IMR-90 (cell line): Measurements from ENCODE around the gene ACVR2B. TPM values are rescaled to one million over a fixed set of nuclear protein-coding genes. Genes with fewer than 3 reads are reported as not detected.

Source experiments
- ATAC-seq: fragments of 200-7000 bp; cut with Tn5 transposase; 2 replicates; pipeline ENCODE4 v1.9.1; 2020; ENCODE audit warnings: low read depth, mild to moderate bottlenecking, moderate library complexity
- BruUV-seq: library from RNA; stranded (reverse); fragments of 400-500 nt; replicated peaks from 2 replicates; lab custom pipeline; 2021; lab: Mats Ljungman, UMichigan
- CTCF ChIA-PET: fragments of 300-600 bp; formaldehyde crosslinking; extraction: SDS; loops from one replicate; lab custom pipeline; 2021; ENCODE audit warnings: antibody characterized with exemption; lab: Yijun Ruan, JAX
- POLR2A ChIA-PET: fragments of 300-600 bp; sonication (Branson Sonifier 250); formaldehyde crosslinking; loops from one replicate; lab custom pipeline; 2022; ENCODE audit warnings: antibody characterized with exemption; ENCODE audit not compliant: unreplicated experiment; lab: Charles Lee
- DNase-seq: peaks from one replicate; pipeline ENCODE4 v3.0.0; 2013
- H2AFZ ChIP-seq: replicated peaks from 2 replicates; pipeline ENCODE3; 2013; ENCODE audit warnings: low read length, mild to moderate bottlenecking; ENCODE audit not compliant: poor library complexity
- H2AK5ac ChIP-seq: 2 replicates; pipeline ENCODE4 v1.6.1; 2013; ENCODE audit warnings: low read depth, low read length, inconsistent platforms
- H2AK9ac ChIP-seq: replicated peaks from 2 replicates; pipeline ENCODE3; 2013; ENCODE audit warnings: mild to moderate bottlenecking, low read depth, low read length, moderate library complexity; ENCODE audit not compliant: poor library complexity
- H2BK120ac ChIP-seq: 2 replicates; pipeline ENCODE4 v1.6.1; 2013; ENCODE audit warnings: low read depth, low read length, inconsistent platforms
- H2BK15ac ChIP-seq: 3 replicates; pipeline ENCODE4 v1.6.1; 2013; ENCODE audit warnings: low read depth, low read length, inconsistent platforms
- H2BK20ac ChIP-seq: 2 replicates; pipeline ENCODE4 v1.6.1; 2013; ENCODE audit warnings: low read depth, mild to moderate bottlenecking, inconsistent platforms, low read length, moderate library complexity
- H2BK5ac ChIP-seq: 2 replicates; pipeline ENCODE4 v1.6.1; 2013; ENCODE audit warnings: mild to moderate bottlenecking, low read depth, low read length, inconsistent platforms; ENCODE audit not compliant: poor library complexity, severe bottlenecking
- H3K14ac ChIP-seq: replicated peaks from 2 replicates; pipeline ENCODE4 v1.6.1; 2013; ENCODE audit warnings: low read depth, low read length, inconsistent platforms
- H3K18ac ChIP-seq: 2 replicates; pipeline ENCODE4 v1.6.1; 2013; ENCODE audit warnings: low read depth, low read length, control low read depth
- H3K23ac ChIP-seq: 2 replicates; pipeline ENCODE4 v1.6.1; 2013; ENCODE audit warnings: low read depth, low read length, inconsistent platforms
- H3K27ac ChIP-seq: 2 replicates; pipeline ENCODE4 v1.5.1; 2013; ENCODE audit warnings: mild to moderate bottlenecking, control low read depth, low read length; ENCODE audit not compliant: insufficient read depth
- H3K27me3 ChIP-seq: 2 replicates; pipeline ENCODE4 v1.6.1; 2013; ENCODE audit warnings: low read length; ENCODE audit not compliant: control insufficient read depth, insufficient read depth
- H3K36me3 ChIP-seq: 2 replicates; pipeline ENCODE4 v1.6.1; 2013; ENCODE audit warnings: low read length, mixed read lengths; ENCODE audit not compliant: control insufficient read depth, insufficient read depth
- H3K4ac ChIP-seq: 2 replicates; pipeline ENCODE4 v1.6.1; 2013; ENCODE audit warnings: low read depth, low read length, inconsistent platforms
- H3K4me1 ChIP-seq: 2 replicates; pipeline ENCODE4 v1.6.1; 2013; ENCODE audit warnings: low read length, mixed read lengths; ENCODE audit not compliant: control insufficient read depth, insufficient read depth
- H3K4me2 ChIP-seq: 2 replicates; pipeline ENCODE4 v1.6.1; 2013; ENCODE audit warnings: low read depth, mild to moderate bottlenecking, control low read depth, low read length, moderate library complexity
- H3K4me3 ChIP-seq: 2 replicates; pipeline ENCODE4 v1.5.1; 2013; ENCODE audit warnings: low read depth, mild to moderate bottlenecking, control low read depth, low read length, moderate library complexity; ENCODE audit not compliant: insufficient read depth
- H3K56ac ChIP-seq: 2 replicates; pipeline ENCODE4 v1.6.1; 2013; ENCODE audit warnings: low read length, inconsistent platforms; ENCODE audit not compliant: insufficient read depth; ENCODE audit errors: extremely low read depth
- H3K79me1 ChIP-seq, 2 experiments: 2 replicates each; pipeline ENCODE4 v1.6.1; 2013; ENCODE audit warnings: low read length in 2 of 2, inconsistent platforms in 1 of 2, low read depth in 1 of 2
- H3K9ac ChIP-seq: 2 replicates; pipeline ENCODE4 v1.6.1; 2013; ENCODE audit warnings: low read depth, low read length, control low read depth
- H3K9me1 ChIP-seq: 2 replicates; pipeline ENCODE4 v1.6.1; 2013; ENCODE audit warnings: low read length, inconsistent platforms; ENCODE audit not compliant: insufficient read depth
- H3K9me3 ChIP-seq: 2 replicates; pipeline ENCODE4 v1.6.1; 2013; ENCODE audit warnings: low read length; ENCODE audit not compliant: control insufficient read depth, insufficient read depth
- H4K20me1 ChIP-seq: 2 replicates; pipeline ENCODE4 v1.6.1; 2013; ENCODE audit warnings: low read length, inconsistent platforms; ENCODE audit not compliant: insufficient read depth
- H4K5ac ChIP-seq: 2 replicates; pipeline ENCODE4 v1.6.1; 2013; ENCODE audit warnings: mild to moderate bottlenecking, low read depth, low read length, control low read depth
- H4K8ac ChIP-seq, 2 experiments: 2 replicates each; pipeline ENCODE4 v1.6.1; 2013; ENCODE audit warnings: low read depth in 2 of 2, low read length in 2 of 2, control low read depth in 1 of 2, inconsistent platforms in 1 of 2
- H4K91ac ChIP-seq: 2 replicates; pipeline ENCODE4 v1.6.1; 2013; ENCODE audit warnings: low read depth, low read length, inconsistent platforms; ENCODE audit not compliant: insufficient read depth
- BHLHE40 ChIP-seq: fragments of 150-350 bp; IDR thresholded peaks from 2 replicates; pipeline ENCODE4 v1.6.1; 2016; ENCODE audit warnings: mild to moderate bottlenecking, low read depth, low read length
- FOS ChIP-seq: fragments of 150-350 bp; IDR thresholded peaks from 2 replicates; pipeline ENCODE4 v1.6.1; 2016; ENCODE audit warnings: low read depth, low read length
- MAFK ChIP-seq: IDR thresholded peaks from 2 replicates; pipeline ENCODE4 v1.6.1; 2012; ENCODE audit warnings: low read depth, low read length, improper control_type of control experiment
- USF2 ChIP-seq: fragments of 150-350 bp; IDR thresholded peaks from 2 replicates; pipeline ENCODE4 v1.6.1; 2017; ENCODE audit warnings: mild to moderate bottlenecking, antibody characterized with exemption, low read length, low read depth
- WGBS, 2 experiments: methylation state at CpG; one replicate each; pipeline versions ENCODE4 v1.1.5 to v1.1.7; 2013; ENCODE audit warnings: missing lambda C conversion rate in 2 of 2; ENCODE audit not compliant: insufficient read length in 1 of 2; ENCODE audit errors: extremely low coverage in 2 of 2; 5-methylcytosine and 5-hydroxymethylcytosine counted together
- dilution Hi-C: fragments of 300-500 bp; cut with HindIII; formaldehyde crosslinking; loops from one replicate; pipeline ENCODE4 v1.14.3; 2018; ENCODE audit warnings: low sequenced_read_pairs; ENCODE audit not compliant: unreplicated experiment
- in situ Hi-C: fragments of 300-500 bp; cut with MboI; formaldehyde crosslinking; loops from 3 replicates; pipeline ENCODE4 v1.14.3; 2019; ENCODE audit warnings: low sequenced_read_pairs, inconsistent platforms, mixed read lengths
- intact Hi-C: fragments of 100-400 bp; cut with micrococcal nuclease; formaldehyde crosslinking; loops from 2 replicates; pipeline ENCODE4 v1.10.0; 2022
- polyA plus RNA-seq, 3 experiments: library from polyadenylated mRNA; depleted of rRNA; stranded (reverse); fragments of >200 nt; gene quantifications; 2 replicates each; pipeline ENCODE4 v1.2.3, GENCODE V29; 2012; ENCODE audit warnings: low replicate concordance in 1 of 3
- total RNA-seq: library from RNA; depleted of rRNA; stranded (reverse); fragments of >200 nt; gene quantifications from 2 replicates; pipeline ENCODE4 v1.2.3, GENCODE V29; 2012

Gene ACVR2B
- total and polyA plus RNA-seq, 2 of the 4 experiments (the other 2 are of a cell fraction) = 0.60 to 1.3 TPM

GRCh38 chr3:38469852-38470251 lies 16.2 kb downstream of the ACVR2B start:
- H3K4ac ChIP-seq = no peak overlapping the region
- H4K91ac ChIP-seq = no peak overlapping the region
- H3K9ac ChIP-seq = no peak overlapping the region
- no peak overlapping the region for H3K56ac ChIP-seq
- no peak overlapping the region for H2AK5ac ChIP-seq
- no peak overlapping the region for H2AK9ac ChIP-seq
- no peaks in the 10 kb centered on the region for H3K27me3 ChIP-seq
- H2BK5ac ChIP-seq = no peak overlapping the region
- H3K36me3 ChIP-seq = no peaks in the 10 kb centered on the region
- H3K14ac ChIP-seq = no peak overlapping the region
- peaks cover 7 to 20% of the 10 kb centered on the region in 2 experiments for H3K79me1 ChIP-seq
- no peak overlapping the region for H3K4me3 ChIP-seq
- H3K9me3 ChIP-seq = peaks cover 6% of the 10 kb centered on the region
- no peak overlapping the region for H4K5ac ChIP-seq
- no peaks in the 10 kb centered on the region; the same call in 1 of the 2 replicates for H3K9me1 ChIP-seq
- DNase-seq (no peak), ATAC-seq (no peak)
- H3K4me1 ChIP-seq = no peaks in the 10 kb centered on the region
- no peak overlapping the region for H2BK15ac ChIP-seq
- H3K27ac ChIP-seq = no peak overlapping the region
- in situ Hi-C loops = no loop called here
- H4K20me1 ChIP-seq = peaks cover 9% of the 10 kb centered on the region
- TF ChIP-seq BHLHE40 (no peak), USF2 (no peak), MAFK (no peak), FOS (no peak)
- H2BK120ac ChIP-seq = no peak overlapping the region
- no peak overlapping the region for H2BK20ac ChIP-seq
- dilution Hi-C loops = no loop called here
- BruUV-seq = no TSS peak
- no peak overlapping the region for H3K4me2 ChIP-seq
- CTCF ChIA-PET = no interaction called here
- POLR2A ChIA-PET = no interaction called here
- WGBS, 2 experiments = no CpG with 5 or more reads among the region's 1 CpG
- H3K23ac ChIP-seq = no peak overlapping the region
- H3K18ac ChIP-seq = no peak overlapping the region
- intact Hi-C loops = no loop called here
- H4K8ac ChIP-seq = no peak overlapping the region
- no peak overlapping the region for H2AFZ ChIP-seq
